Activated T-cell treated with anti-CD3 and anti-CD28 coated beads, Interleukin-2, amount 50 U/mL, for 24 hours (primary cell): ENCODE data around the gene SLC24A4.

Source experiments
- DNase-seq: peaks from one replicate; pipeline ENCODE4 v3.0.0-alpha.2; 2020
- H3K27ac Mint-ChIP-seq: 2 replicates; pipeline ENCODE4 v1.8.0; 2020; ENCODE audit warnings: mild to moderate bottlenecking, mixed read lengths
- H3K27me3 Mint-ChIP-seq: 2 replicates; pipeline ENCODE4 v1.8.0; 2020; ENCODE audit warnings: mixed read lengths
- H3K36me3 Mint-ChIP-seq: 2 replicates; pipeline ENCODE4 v1.8.0; 2020; ENCODE audit warnings: low read depth, mixed read lengths
- H3K4me1 Mint-ChIP-seq: 2 replicates; pipeline ENCODE4 v1.8.0; 2020; ENCODE audit warnings: low read depth, mixed read lengths
- H3K4me3 Mint-ChIP-seq: 2 replicates; pipeline ENCODE4 v1.8.0; 2020; ENCODE audit warnings: mild to moderate bottlenecking, moderate library complexity, mixed read lengths
- H3K9me3 Mint-ChIP-seq: 2 replicates; pipeline ENCODE4 v1.8.0; 2020; ENCODE audit warnings: mixed read lengths

Gene SLC24A4

DNA sequence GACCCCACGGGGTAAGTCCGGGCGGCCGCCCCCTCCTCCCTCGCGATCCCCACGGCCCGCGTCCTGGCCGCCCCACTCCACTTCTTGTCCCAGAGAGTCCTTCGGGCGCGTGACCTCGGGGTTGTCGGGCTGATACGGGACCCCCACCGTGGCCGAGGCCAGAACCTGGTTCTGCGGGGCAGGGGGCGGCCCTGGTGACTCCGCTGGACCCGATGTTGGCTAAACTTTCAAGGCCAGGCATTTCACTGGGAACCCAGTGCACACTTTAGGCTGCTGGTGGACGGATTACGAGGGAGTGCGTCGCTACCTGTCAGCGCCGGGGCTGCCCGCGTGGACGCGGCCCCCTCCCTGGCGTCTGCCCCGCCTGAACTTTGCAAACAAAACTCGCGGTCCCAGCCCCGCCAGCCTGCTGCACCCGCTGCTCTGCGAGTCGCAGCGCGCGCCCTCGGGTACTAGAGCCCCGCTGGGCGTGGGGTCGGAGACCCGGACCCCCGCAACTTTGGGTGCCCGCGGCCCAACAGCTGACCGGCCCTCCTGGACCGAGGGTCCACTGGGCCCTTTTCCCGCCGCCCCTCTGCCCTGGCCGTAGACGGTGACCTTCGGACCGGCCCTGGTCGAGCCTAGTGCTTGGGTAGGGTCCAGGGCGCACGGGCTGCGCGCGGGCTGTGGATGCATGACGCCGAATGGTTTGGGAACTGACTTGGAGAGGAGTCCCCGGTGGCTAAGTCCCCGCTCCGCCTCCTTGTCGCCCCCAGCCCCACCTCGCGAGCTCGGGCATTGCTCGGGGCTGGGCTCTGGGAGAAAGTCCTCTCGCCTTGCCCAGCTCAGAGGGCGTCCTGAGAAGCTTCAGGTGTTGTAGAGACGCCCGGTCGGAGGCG, 191.2 kb downstream of the SLC24A4 start:
- Mint-ChIP-seq H3K9me3 (no peaks in the 10 kb centered on the region), H3K4me3 (peak overlapping the region; percentile 83), H3K36me3 (peaks cover 1% of the 10 kb centered on the region), H3K4me1 (peaks cover 48% of the 10 kb centered on the region), H3K27ac (peak overlapping the region; percentile 87), H3K27me3 (no peaks in the 10 kb centered on the region)
- peak; percentile 68 for DNase-seq

DNA sequence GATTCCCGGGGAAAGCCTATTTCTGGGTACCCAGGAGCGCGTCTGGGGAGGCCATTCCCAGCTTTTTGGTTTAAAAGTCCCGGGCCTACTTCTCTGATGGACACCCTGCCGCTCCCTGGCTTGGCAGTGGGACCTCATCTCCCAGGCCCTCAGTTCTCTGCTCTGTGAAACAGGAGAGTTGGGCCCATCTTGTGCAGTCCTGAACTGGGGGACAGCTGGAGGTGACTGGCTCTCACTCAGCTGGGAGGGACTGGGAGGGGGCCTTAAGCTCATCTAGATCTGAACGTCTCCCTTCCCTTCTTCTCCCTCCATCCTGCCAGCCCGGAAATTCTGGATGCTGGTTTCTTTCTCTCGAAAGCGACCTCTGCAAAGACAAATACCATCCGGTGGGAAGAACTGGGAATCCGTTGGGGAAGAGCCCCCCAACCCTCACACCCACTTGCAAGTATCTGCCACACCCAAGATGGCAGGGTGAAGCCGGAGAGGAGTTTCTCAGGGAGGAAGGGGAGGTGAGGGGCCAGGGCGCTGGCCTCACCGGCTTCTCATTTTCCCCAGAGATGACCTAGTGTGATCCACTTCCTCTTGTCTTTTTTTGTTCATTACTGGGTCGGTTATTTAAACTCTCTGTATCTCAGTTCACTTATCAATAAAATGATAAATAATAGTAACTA, 192.0 kb downstream of the SLC24A4 start:
- no peak for DNase-seq
- Mint-ChIP-seq H3K27me3 (no peaks in the 10 kb centered on the region), H3K27ac (peak overlapping the region; percentile 87), H3K36me3 (peaks cover 2% of the 10 kb centered on the region), H3K9me3 (no peaks in the 10 kb centered on the region), H3K4me3 (peak overlapping the region; percentile 83), H3K4me1 (peaks cover 56% of the 10 kb centered on the region)

DNA sequence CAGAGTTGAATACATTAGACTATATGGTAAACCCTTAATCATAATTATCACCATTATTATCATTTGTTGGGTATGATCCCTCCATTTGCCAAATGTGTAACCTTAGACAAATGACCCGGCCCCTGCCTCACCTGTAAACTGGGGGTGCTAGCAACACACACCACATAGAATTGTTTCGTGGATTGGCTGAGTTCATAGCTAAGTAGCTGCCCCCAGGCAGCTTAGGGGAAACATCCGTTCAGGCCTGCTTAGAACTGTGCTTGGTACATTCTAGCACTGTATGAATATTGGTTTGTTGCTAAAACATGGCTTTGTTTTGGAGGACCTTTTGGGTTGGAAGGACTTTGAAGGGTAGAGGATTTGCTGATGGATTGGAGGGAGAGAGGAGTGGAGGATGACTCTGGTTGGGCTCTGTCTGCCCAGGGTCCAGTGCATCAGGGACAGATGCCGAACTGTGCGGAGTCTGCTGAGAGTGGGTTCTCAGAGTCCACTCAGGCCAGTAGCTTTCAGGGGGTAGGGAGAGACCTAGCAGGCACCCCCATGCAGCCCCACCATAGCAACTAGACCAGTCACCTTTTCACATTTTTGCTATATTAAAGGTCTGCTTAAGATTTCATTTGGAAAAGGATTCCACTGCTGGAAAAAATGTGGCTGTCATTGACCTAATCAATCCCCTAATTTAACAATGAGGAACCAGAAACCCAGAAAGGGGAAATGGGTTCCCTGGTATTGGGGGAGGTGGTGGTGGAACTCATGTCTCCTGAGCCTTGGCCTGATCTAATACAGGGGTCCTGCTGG, 192.8 kb downstream of the SLC24A4 start:
- peaks cover 2% of the 10 kb centered on the region for H3K36me3 Mint-ChIP-seq
- peak overlapping the region; percentile 87 for H3K27ac Mint-ChIP-seq
- H3K4me3 Mint-ChIP-seq = peak overlapping the region; percentile 83
- no peaks in the 10 kb centered on the region for H3K9me3 Mint-ChIP-seq
- DNase-seq = no peak
- peaks cover 57% of the 10 kb centered on the region for H3K4me1 Mint-ChIP-seq
- H3K27me3 Mint-ChIP-seq = no peaks in the 10 kb centered on the region

DNA sequence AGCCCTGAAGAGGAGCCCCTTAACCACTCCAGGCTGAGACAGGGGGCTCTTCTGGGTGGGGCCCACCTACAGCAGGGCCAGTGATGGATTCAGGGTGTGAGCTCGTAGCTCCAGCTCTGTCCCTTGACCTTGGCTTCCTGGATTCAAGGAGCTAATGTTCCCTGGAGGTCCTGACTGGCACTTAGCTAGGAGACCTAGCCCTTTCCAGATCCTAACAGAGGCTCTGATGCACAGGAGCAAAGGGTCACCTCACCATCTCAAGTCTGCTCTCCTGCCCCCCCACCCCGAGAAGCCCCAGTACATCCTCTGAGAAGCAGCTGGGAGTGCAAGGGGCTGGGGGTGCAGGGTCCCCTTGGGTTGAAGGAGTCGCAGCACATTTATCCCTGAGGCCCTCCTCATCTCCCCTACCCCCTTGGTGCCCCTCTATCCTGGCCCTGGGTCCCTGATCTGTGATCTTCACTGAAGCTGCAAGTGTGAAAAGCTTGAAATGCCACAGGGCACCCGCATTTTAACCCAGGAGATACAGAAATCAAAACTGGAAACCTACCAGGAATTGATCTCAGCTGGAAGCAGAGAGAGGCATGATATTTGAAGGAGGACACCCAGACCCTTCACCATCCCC, 193.5 kb downstream of the SLC24A4 start:
- Mint-ChIP-seq H3K36me3 (peaks cover 3% of the 10 kb centered on the region), H3K27ac (peak overlapping the region; percentile 87), H3K4me3 (peak overlapping the region; percentile 83), H3K27me3 (no peaks in the 10 kb centered on the region), H3K9me3 (peaks cover 5% of the 10 kb centered on the region), H3K4me1 (peaks cover 62% of the 10 kb centered on the region)
- no peak for DNase-seq

DNA sequence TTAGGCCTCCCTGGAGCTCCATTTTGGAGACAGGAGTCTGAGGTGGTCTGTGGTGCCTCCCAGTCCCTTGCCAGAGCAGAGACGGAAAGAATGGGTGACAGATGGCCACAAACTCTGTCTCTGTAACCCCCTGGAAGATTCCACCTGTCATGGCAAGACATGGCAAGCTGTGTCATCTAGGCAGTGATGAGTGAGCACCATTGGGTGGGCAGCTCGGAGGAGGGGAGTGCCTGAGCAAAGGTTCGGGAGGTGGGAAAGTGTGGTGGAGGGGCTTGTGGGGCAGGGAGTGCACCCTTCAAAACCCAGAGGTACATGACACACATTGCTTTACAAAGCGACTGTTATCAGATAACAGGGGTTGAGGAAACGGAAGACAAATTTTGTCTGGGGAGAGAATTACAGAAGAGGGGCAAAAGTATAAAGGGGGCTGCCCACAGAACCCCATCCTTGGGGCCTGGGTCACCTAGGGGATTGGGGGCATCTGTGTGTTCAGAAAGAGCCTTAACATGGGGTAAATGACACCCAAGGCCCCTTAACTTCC, 194.1 kb downstream of the SLC24A4 start:
- Mint-ChIP-seq H3K4me1 (peaks cover 68% of the 10 kb centered on the region), H3K27ac (peak overlapping the region; percentile 87), H3K4me3 (peak overlapping the region; percentile 83), H3K36me3 (peaks cover 4% of the 10 kb centered on the region), H3K27me3 (no peaks in the 10 kb centered on the region), H3K9me3 (peaks cover 6% of the 10 kb centered on the region)
- DNase-seq = peak; percentile 47

DNA sequence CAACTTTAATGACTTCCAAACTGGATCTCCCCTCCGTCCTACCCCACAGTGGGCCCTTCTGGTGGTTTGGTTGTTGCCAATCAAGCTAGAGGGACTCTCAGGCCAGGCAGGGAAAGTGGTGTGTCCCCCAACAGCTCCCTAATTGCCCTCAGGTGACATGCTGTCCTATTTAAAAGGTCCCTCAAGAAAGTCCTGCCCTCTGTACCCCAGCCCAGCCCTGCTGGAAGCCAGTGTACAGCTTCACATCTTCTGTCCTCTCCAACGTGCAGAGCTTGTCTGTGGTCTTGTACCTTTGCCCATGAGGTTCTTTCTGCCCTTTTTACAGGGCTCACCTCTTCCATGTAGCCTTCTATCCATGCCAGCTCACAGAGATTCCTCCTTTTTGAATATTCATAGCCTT, 194.8 kb downstream of the SLC24A4 start:
- peaks cover 69% of the 10 kb centered on the region for H3K4me1 Mint-ChIP-seq
- no peaks in the 10 kb centered on the region for H3K27me3 Mint-ChIP-seq
- peaks cover 4% of the 10 kb centered on the region for H3K36me3 Mint-ChIP-seq
- H3K4me3 Mint-ChIP-seq = no peak overlapping the region
- no peak for DNase-seq
- H3K9me3 Mint-ChIP-seq = peaks cover 6% of the 10 kb centered on the region
- H3K27ac Mint-ChIP-seq = peak overlapping the region; percentile 87

DNA sequence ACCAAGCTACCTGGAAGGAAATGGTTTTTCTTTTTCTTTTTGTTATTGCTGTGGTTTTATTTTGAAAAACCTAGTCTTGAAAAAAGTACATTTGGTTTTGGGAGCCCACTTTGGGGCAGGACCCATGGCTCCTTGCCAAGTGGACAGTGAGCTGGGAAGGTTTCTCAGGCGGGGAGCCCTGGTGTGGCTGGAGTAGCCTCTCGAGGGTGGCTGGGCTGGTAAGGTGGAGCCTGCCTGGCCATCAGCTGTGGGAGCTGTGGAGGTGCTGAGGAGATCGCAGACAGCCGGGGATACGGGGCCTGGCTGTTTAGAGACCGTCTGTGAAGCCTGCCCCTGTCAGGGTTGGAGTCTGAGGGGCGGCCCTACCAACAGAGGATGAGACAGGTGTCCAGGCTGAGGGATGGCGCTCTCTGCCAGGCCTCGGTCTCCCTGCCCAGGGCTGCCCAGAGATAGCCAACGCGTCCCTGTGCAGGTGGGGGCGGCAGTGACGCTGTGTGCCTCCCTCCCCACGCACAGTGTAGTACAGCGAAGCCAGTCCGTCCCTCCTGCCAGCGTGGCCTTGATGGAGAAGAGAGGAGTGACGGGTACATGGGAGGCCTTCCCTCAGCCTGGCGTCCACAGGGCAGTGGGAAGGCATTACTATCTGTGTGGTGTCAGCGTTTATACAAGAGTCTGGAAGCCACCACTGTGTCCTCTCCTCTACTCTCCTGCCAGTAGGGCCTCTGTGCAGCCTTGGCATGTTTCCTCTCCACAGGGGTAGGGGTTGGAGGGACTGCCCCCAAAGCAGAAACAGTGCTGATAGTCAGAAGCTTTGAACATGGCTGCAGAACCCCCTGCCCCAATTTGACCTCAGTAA, 196.5 kb downstream of the SLC24A4 start:
- H3K27me3 Mint-ChIP-seq = no peaks in the 10 kb centered on the region
- H3K9me3 Mint-ChIP-seq = peaks cover 6% of the 10 kb centered on the region
- H3K4me3 Mint-ChIP-seq = no peak overlapping the region
- DNase-seq = no peak
- peaks cover 4% of the 10 kb centered on the region for H3K36me3 Mint-ChIP-seq
- peak overlapping the region; percentile 78 for H3K27ac Mint-ChIP-seq
- H3K4me1 Mint-ChIP-seq = peaks cover 75% of the 10 kb centered on the region

DNA sequence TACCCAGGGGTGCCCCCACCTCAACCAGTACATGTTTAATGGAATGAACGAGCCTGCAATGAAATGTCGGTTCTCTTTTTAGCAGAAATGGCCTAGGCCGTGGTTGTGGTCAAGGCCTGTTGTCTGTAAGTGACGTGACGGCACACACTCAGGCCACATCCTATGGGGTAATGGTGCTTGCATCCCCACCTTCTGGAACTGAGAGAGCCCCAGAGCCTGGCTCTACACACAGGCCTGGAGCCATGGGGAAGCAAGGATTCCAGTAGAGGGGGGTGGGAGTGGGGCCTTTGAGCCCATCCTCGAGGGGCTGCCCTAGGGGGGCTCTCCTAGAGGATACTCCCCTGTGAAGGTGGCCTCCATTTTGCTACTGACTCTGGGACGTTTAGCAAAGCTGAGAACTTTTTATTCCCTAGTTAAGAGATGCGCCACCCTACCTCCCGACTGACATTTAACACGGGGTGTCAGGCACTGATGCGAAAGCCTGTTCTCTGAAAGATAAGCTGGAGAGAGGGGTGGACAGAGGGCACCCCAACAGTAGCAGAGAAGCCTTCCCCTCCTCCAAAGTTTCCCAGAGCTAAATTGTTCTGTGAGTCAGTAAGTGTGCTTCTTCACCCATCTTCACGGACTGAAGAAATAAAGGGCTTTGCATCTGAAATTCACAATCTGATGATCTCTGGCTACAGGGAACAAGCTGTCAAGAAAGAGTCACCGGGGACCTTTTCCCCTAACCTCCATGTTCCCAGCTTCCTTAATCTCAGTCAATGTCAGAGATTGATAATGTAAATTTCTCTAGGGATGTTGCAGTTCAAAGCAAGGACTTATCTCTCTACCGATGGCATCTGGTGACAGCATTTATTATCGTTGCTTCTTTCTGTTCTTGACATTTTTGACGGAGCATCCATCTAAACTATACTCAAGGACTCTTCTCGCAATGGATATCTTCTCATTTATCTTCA, 197.4 kb downstream of the SLC24A4 start:
- H3K4me1 Mint-ChIP-seq = peaks cover 80% of the 10 kb centered on the region
- peaks cover 6% of the 10 kb centered on the region for H3K9me3 Mint-ChIP-seq
- H3K27me3 Mint-ChIP-seq = no peaks in the 10 kb centered on the region
- peaks cover 4% of the 10 kb centered on the region for H3K36me3 Mint-ChIP-seq
- no peak for DNase-seq
- no peak overlapping the region for H3K4me3 Mint-ChIP-seq
- H3K27ac Mint-ChIP-seq = peak overlapping the region; percentile 56

DNA sequence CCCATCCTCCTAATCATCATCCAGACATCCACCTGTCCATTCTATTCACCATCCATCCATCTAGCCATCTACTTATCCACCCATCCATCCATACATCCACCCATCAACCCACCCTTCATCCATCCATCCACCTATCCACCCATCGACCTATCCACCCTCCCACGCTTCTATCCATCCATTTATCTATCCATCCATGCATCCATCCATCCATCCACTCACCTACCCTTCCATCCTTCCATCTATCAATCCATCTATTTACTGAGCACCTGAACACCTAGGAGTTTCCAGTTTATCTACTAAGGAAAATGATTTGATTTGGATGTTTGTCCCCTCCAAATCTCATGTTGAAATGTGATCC, 198.1 kb downstream of the SLC24A4 start:
- Mint-ChIP-seq H3K27ac (no peak overlapping the region), H3K27me3 (no peaks in the 10 kb centered on the region), H3K36me3 (peaks cover 4% of the 10 kb centered on the region), H3K9me3 (peaks cover 6% of the 10 kb centered on the region), H3K4me1 (peaks cover 76% of the 10 kb centered on the region), H3K4me3 (no peak overlapping the region)
- no peak for DNase-seq

DNA sequence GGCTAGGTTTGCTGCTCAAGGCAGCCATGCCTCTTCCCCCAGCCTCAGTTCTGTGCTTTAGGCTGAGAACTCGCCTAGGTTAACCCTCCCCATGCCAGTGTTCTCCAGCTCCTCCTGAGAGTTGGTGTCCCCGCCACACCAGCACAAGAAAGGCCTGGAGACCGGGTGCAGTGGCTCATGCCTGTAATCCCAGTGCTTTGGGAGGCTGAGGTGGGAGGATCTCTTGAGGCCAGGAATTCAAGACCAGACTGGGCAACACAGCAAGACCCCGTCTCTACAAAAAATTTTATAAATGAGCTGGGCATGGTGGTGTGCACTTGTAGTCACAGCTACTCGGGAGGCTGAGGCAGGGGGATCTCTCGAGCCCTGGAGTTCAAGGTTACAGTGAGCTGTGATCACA, 200.8 kb downstream of the SLC24A4 start:
- Mint-ChIP-seq H3K9me3 (peaks cover 6% of the 10 kb centered on the region), H3K4me3 (no peak overlapping the region), H3K27me3 (no peaks in the 10 kb centered on the region), H3K27ac (peak overlapping the region; percentile 67), H3K4me1 (peaks cover 66% of the 10 kb centered on the region), H3K36me3 (peaks cover 6% of the 10 kb centered on the region)
- DNase-seq = no peak

DNA sequence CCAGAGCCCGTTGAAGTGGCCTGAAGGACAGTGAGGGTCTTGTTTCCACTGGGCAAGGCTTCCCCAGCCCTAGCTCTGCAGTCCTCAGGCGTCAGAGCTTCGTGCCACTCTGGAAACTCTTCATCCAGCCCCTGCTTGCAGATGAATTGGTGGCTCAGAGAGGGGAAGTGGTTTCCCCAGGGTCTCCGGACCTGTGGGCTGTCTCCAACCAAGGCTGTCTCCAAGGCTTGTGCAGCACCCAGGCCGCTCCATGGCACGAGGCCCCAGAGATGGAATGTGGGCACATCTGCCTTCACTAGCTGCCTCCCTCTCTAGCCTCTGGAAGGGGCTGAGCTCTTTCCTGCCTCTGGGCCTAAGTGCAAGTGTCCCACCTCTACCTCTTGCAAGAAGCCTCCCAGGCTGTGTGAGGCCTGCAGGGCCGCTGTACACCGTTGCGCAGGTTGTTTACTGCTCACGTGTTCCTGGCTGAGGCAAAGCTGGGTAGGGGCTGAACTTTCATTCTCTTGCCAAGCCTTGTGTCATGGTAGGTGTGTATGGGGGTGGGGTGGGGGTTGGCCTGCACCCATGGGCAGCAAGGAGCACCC, 201.7 kb downstream of the SLC24A4 start:
- Mint-ChIP-seq H3K4me3 (no peak overlapping the region), H3K36me3 (peaks cover 6% of the 10 kb centered on the region), H3K9me3 (peaks cover 6% of the 10 kb centered on the region), H3K27ac (peak overlapping the region; percentile 77), H3K4me1 (peaks cover 64% of the 10 kb centered on the region), H3K27me3 (no peaks in the 10 kb centered on the region)
- no peak for DNase-seq

DNA sequence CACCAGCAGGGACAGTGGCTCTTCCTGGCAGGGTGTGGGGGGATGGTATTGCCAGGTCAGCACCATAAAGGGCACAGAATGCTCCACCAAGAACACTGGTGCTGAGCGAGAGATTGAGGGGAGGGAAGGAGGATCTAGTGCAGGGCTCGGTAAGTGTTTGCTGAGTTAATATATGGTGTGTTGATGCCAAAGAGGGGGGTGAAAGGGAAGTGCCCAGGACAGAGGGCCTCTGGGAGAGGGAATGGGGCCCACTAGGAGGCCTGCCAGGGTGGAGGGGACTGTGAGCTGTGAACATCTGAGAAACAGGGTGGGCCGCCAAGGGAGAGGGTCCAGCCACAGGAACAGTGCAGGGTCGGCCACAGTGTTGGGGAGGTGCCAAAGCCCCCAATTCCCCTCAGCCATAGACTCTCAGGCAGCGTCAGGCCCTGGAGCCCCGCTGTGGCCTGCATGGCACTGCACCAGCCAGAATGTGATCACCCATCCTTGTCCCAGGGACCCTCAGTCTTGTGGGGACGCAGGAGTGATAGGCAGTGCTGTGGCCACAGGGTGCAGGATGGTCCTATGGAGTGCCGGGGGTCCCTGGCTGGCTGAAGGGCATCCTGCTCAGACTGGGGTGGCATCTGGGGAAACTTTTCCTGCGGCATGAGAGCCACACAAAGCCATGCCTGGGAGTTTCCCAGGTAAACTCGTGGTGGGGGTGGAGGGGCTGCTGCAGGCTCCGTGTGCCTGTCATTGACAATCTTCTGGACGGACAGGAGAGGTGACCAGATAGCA, 202.5 kb downstream of the SLC24A4 start:
- H3K27me3 Mint-ChIP-seq = no peaks in the 10 kb centered on the region
- H3K36me3 Mint-ChIP-seq = peaks cover 8% of the 10 kb centered on the region
- H3K4me1 Mint-ChIP-seq = peaks cover 69% of the 10 kb centered on the region
- DNase-seq = no peak
- H3K4me3 Mint-ChIP-seq = no peak overlapping the region
- H3K9me3 Mint-ChIP-seq = peaks cover 6% of the 10 kb centered on the region
- peak overlapping the region; percentile 77 for H3K27ac Mint-ChIP-seq
